Keratinocyte (primary cell): ENCODE measurements around the gene METTL22. TPM values are rescaled to one million over a fixed set of nuclear protein-coding genes. Genes with fewer than 3 reads are reported as not detected.

Experiments
- DNase-seq: peaks from one replicate; pipeline ENCODE4 v3.0.0-alpha.2; 2011; ENCODE audit warnings: low read depth, missing footprints, low spot score
- FAIRE-seq: peaks from 2 replicates; lab custom pipeline; 2011; peaks lifted over from hg19 to GRCh38; lab: Jason Lieb, UNC
- H2AFZ ChIP-seq: 2 replicates; pipeline ENCODE4 v1.6.0; 2012; ENCODE audit warnings: low read length, control low read depth, inconsistent platforms; ENCODE audit not compliant: control insufficient read depth
- H3K27ac ChIP-seq: 2 replicates; pipeline ENCODE4 v1.5.1; 2011; ENCODE audit warnings: low read length; ENCODE audit not compliant: control insufficient read depth, insufficient read depth
- H3K27me3 ChIP-seq: 3 replicates; pipeline ENCODE4 v1.6.0; 2011; ENCODE audit warnings: low read length; ENCODE audit not compliant: control insufficient read depth, insufficient read depth; ENCODE audit errors: extremely low read depth
- H3K36me3 ChIP-seq, 2 experiments: 2 replicates in 1 of 2; 3 replicates in 1 of 2; pipeline ENCODE4 v1.5.1; 2011; ENCODE audit warnings: low read length in 2 of 2, mild to moderate bottlenecking in 1 of 2; ENCODE audit not compliant: control insufficient read depth in 2 of 2, insufficient read depth in 2 of 2; ENCODE audit errors: extremely low read depth in 1 of 2
- H3K4me1 ChIP-seq: 3 replicates; pipeline ENCODE4 v1.5.1; 2011; ENCODE audit warnings: low read length; ENCODE audit not compliant: control insufficient read depth, insufficient read depth; ENCODE audit errors: extremely low read depth
- H3K4me2 ChIP-seq: 3 replicates; pipeline ENCODE4 v1.6.0; 2011; ENCODE audit warnings: low read depth, low read length; ENCODE audit not compliant: control insufficient read depth, insufficient read depth; ENCODE audit errors: extremely low read depth
- H3K4me3 ChIP-seq, 3 experiments: fragments of 200-600 bp in 1 of 3; sonication (generic) in 1 of 3; 2 replicates in 2 of 3; 3 replicates in 1 of 3; pipeline ENCODE4 v1.5.1; 2011 to 2016; ENCODE audit warnings: low read length in 3 of 3, mild to moderate bottlenecking in 3 of 3, control low read depth in 2 of 3, inconsistent platforms in 1 of 3, low read depth in 1 of 3, mixed read lengths in 1 of 3, mixed run types in 1 of 3, moderate library complexity in 1 of 3; ENCODE audit not compliant: control insufficient read depth in 2 of 3, insufficient read depth in 2 of 3; ENCODE audit errors: extremely low read depth in 1 of 3
- H3K79me2 ChIP-seq: 2 replicates; pipeline ENCODE4 v1.6.0; 2012; ENCODE audit warnings: low read length; ENCODE audit not compliant: control insufficient read depth, insufficient read depth
- H3K9ac ChIP-seq: 3 replicates; pipeline ENCODE4 v1.6.0; 2011; ENCODE audit warnings: low read length; ENCODE audit not compliant: control insufficient read depth, insufficient read depth; ENCODE audit errors: extremely low read depth
- H3K9me1 ChIP-seq: 3 replicates; pipeline ENCODE4 v1.6.0; 2011; ENCODE audit warnings: low read length; ENCODE audit not compliant: control insufficient read depth, insufficient read depth; ENCODE audit errors: extremely low read depth
- H3K9me3 ChIP-seq: 2 replicates; pipeline ENCODE4 v1.5.1; 2012; ENCODE audit warnings: low read depth, low read length; ENCODE audit not compliant: control insufficient read depth
- H4K20me1 ChIP-seq: 3 replicates; pipeline ENCODE4 v1.6.0; 2011; ENCODE audit warnings: low read length; ENCODE audit not compliant: control insufficient read depth, insufficient read depth; ENCODE audit errors: extremely low read depth
- CTCF ChIP-seq, 3 experiments: IDR thresholded peaks in 1 of 3; conservative IDR thresholded peaks in 1 of 3; optimal IDR thresholded peaks in 1 of 3; 2 replicates in 2 of 3; 3 replicates in 1 of 3; pipeline versions ENCODE3 to v1.5.1; 2011; ENCODE audit warnings: low read length in 3 of 3, mild to moderate bottlenecking in 3 of 3, moderate library complexity in 2 of 3, control low read depth in 1 of 3, inconsistent platforms in 1 of 3; ENCODE audit not compliant: insufficient read depth in 2 of 3; ENCODE audit errors: extremely low read depth in 1 of 3
- EZH2 ChIP-seq: IDR thresholded peaks from one replicate; pipeline ENCODE4 v1.6.1; 2012; ENCODE audit warnings: inconsistent platforms, mild to moderate bottlenecking, low read length, moderate library complexity
- dilution Hi-C: fragments of 300-500 bp; cut with MboI; formaldehyde crosslinking; loops from one replicate; pipeline ENCODE4 v1.7.0; 2020; ENCODE audit warnings: low sequenced_read_pairs; ENCODE audit not compliant: extremely low pct_ligation_motif_present
- polyA plus RNA-seq, 5 experiments: library from polyadenylated mRNA; depleted of rRNA in 3 of 5; stranded (reverse) in 3 of 5; stranded (forward) in 1 of 5; unstranded in 1 of 5; fragments of >200 nt; gene quantifications; 1 replicate in 1 of 5; 2 replicates in 3 of 5; 3 replicates in 1 of 5; pipeline versions ENCODE4 v1.2.1 to v1.2.3, GENCODE V29; 2011 to 2012; ENCODE audit warnings: missing spikeins in 2 of 5, low read depth in 1 of 5, low replicate concordance in 1 of 5

METTL22 gene
- polyA plus RNA-seq, 1 donor (not counting 4 experiments of a cell fraction or from before 2014, with no cell fraction given) = 31.1 TPM

GRCh38 chr16:8660841-8661301 lies 39.4 kb downstream of the METTL22 start:
- H3K4me1 ChIP-seq = no peaks in the 10 kb centered on the region
- H3K27me3 ChIP-seq = no peaks in the 10 kb centered on the region
- H3K27ac ChIP-seq = no peak overlapping the region
- H3K36me3 ChIP-seq = no peaks in the 10 kb centered on the region
- no peak overlapping the region for H3K9ac ChIP-seq
- no peak overlapping the region for H3K4me3 ChIP-seq
- no peak overlapping the region for H2AFZ ChIP-seq
- no peak overlapping the region for H3K4me2 ChIP-seq
- no peaks in the 10 kb centered on the region for H3K9me1 ChIP-seq
- TF ChIP-seq CTCF (optimal IDR thresholded peaks at IDR 0.05 in 1 of 3, IDR thresholded peaks at IDR 0.05 in 1 of 3, conservative IDR thresholded peaks at IDR 0.05 in 1 of 3; ENCODE audit: extremely low read depth in 1 of 3, insufficient read depth in 2 of 3, low read length in 3 of 3) (peak; percentile 73 to 97 (median 87)), EZH2 (no peak)
- FAIRE-seq (peak; percentile 29), DNase-seq (no peak)
- H3K9me3 ChIP-seq = no peaks in the 10 kb centered on the region
- H4K20me1 ChIP-seq = no peaks in the 10 kb centered on the region
- dilution Hi-C loops = no loop called here
- no peaks in the 10 kb centered on the region for H3K79me2 ChIP-seq

- H3K27ac ChIP-seq = no peak overlapping the region
- no peak overlapping the region for H3K4me2 ChIP-seq
- FAIRE-seq = no peak
- no peak overlapping the region for H2AFZ ChIP-seq
- no peak overlapping the region for H3K9ac ChIP-seq
- H3K9me3 ChIP-seq = no peaks in the 10 kb centered on the region
- H3K79me2 ChIP-seq = no peaks in the 10 kb centered on the region
- H3K4me3 ChIP-seq = no peak overlapping the region
- dilution Hi-C loops = no loop called here
- H3K4me1 ChIP-seq = no peaks in the 10 kb centered on the region
- no peak for DNase-seq
- no peaks in the 10 kb centered on the region for H3K27me3 ChIP-seq
- no peaks in the 10 kb centered on the region for H4K20me1 ChIP-seq
- H3K36me3 ChIP-seq = no peaks in the 10 kb centered on the region
- no peaks in the 10 kb centered on the region for H3K9me1 ChIP-seq
- TF ChIP-seq CTCF (optimal IDR thresholded peaks at IDR 0.05 in 1 of 3, IDR thresholded peaks at IDR 0.05 in 1 of 3, conservative IDR thresholded peaks at IDR 0.05 in 1 of 3; ENCODE audit: extremely low read depth in 1 of 3, insufficient read depth in 2 of 3, low read length in 3 of 3) = no peak
- TF ChIP-seq EZH2 = no peak
Measured at GRCh38 chr16:8661703-8662102, 40.2 kb downstream of the METTL22 start.
